T1000 (cell line): Measurements from ENCODE around the gene TUBA1B.

Experiments
- DNase-seq: peaks from one replicate; lab custom pipeline; 2025; ENCODE audit warnings: mixed read lengths; lab: John Stamatoyannopoulos, UW

The TUBA1B gene

DNA sequence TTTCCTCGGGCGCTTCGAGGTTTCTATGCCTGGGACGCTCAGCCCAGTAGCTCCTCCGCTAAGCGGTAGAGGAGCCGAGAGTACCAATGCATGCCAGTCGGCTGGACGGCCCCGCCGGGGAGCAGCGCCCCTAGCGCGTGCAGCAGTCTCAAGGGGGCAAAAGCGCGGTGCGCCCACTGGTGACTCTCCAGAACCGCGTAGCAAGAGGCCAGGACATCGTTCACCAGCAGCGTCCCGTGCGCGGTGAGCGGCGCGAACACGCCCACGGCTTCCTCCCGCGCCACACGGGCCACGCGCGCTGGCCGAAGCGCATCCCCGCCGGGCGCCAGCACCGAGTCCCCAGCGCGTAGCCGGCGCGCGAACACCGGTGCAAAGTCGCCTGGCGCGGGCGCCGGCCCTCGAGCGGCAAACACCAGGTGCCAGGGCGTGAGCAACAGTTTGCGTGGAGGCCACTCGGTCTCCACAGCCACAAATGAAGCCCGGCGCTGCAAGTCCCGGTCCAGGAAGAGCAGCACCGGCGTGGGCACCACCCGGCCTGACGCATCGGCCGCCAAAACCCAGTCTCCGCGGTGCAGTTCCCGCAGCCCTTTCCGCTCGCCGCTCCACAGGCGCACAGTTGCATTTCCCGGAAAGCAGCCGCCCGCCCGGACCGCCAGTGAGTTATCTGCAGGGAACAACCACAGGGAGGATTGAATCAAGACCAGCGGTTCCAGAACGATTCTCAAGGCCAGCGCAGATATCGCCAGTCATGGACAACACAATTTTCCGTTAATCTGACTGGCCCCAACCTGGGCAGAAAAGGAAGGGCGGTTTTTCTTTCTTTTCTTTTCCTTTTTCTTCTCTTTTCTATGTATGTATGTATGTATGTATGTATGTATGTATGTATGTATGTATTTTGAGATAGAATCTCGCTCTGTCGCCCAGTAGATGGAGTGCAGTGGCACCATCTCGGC lies 41.1 kb downstream of the TUBA1B start:
- DNase-seq: no peak

DNA sequence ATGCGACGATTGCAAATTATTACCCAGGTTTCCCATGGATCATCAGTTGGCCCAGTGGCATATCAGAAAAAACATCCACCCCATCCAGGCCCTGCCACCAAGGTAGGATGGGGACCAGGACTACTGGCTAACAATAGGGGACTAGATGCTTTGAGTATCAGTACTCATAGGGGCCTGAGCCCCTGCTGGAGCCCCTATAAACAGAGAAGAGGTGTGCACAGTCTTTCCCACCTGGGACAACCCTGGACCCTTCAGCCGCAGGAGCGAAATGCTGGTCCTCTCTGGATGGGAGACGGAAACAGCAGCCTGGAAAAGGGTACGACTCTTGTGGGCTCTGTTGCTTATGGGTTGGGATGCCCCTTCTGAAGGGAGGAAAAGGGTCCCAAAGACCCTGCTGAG lies 42.3 kb downstream of the TUBA1B start:
- DNase-seq: no peak

DNA sequence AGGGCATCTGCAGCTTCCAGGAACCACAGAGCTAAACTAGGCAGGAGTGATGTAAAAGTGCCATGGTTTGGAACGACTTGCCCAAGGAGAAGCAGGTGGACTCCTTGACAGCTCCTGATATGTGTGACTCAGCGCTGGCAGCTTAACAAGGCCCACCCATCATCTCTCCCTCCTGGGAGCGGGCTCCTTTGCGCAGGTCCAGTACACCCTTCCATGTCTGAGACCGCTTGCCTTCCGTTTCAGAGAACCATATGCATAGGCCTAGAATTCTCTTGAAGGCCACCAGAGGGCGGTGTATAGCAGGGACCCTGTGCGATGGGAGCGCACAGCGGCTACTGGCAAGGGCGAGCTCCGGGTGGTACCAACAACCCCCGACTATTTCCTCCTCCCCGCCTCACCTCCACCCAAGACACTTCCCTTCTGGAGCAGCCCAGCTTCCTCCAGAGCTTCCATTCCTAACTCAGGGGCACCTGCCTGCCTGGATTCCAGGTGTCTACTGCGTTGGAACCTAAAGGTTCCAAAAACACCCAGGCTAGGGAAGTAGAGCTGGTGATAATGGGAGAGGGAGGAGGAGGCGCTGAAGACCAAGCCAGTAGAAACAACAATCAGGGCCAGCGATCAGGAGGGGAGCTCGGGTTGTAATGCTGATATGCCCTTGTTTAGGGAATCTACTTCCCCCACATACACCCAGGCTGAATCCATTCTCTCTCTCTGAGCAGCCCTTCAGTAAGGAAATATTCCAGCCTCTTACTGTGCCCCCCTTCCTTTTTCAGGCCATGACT lies 42.9 kb downstream of the TUBA1B start:
- DNase-seq: peak; percentile 84

DNA sequence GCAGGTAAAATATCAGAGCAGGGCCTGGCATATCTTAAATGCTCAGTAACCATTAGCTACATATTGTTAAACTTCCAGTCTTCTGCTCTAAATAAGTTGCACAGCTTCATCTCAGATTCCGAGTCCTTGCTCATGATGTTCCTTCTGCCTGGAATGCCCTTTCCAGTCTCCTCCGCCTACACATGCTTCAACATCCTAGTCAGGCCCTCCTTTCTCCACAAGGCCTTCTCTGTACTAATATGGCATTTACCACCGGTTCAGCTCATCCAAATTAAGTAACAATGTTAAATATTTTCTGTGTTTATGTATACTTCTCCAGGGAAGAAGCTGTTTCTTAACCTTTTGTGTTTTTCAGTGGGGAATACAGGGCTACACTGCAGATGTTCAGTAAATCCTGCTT lies 45.1 kb downstream of the TUBA1B start:
- no peak for DNase-seq

DNA sequence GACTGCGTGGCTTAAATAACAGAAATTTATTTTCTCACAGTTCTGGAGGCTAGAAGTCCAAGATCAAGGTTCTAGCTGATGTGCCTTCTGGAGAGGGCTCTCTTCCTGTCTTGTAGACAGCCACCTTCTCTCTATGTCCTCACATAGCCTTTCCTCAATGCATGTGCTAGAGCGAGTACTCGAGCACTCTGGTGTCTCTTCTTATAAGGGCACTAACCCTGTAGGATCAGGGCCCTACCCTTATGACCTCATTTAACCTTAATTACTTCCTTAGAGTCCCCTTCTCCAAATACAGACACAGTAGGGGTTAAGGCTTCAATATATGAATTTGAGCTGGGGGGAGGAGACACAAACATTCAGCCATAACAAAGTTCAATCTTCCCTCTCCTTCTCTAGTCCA lies 46.8 kb downstream of the TUBA1B start:
- DNase-seq: no peak

DNA sequence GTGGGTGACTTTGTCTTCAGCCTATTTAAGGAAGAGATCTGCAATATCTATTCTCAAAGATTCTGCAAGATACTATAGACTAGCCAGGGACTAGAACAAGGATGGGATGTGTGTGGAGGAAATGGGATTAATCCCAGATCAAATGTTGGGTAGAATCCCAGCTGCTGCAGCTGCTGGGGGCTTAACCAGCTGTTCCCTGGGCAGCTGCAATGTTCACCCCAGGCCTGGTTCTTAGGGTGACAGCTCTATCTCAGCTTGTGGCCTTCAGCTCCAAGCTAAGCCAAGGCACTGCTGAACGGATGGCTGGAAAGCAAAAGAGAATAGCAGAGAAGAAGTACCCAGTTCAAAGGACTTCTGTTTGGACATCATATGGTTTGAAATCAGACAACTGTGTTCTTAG lies 51.4 kb downstream of the TUBA1B start:
- no peak for DNase-seq
